RKO (cell line): Measurements from ENCODE around the gene FN3KRP.
"Not testable (repeated sequence)": the region's sequence is repeated elsewhere in the genome, so short reads cannot be mapped to it uniquely, and the experiment has no call there.

Source experiments
- DNase-seq: peaks from one replicate; pipeline ENCODE4 v3.0.0-alpha.2; 2016; ENCODE audit warnings: low spot score

FN3KRP gene

DNA sequence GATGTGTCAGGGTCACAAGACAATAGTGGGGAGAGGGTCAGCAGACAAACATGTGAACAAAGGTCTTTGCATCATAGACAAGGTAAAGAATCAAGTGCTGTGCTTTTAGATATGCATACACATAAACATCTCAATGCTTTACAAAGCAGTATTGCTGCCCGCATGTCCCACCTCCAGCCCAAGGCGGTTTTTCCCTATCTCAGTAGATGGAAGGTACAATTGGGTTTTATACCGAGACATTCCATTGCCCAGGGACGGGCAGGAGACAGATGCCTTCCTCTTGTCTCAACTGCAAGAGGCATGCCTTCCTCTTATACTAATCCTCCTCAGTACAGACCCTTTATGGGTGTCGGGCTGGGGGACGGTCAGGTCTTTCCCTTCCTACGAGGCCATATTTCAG lies 28.2 kb downstream of the FN3KRP start:
- DNase-seq: not testable (repeated sequence)

DNA sequence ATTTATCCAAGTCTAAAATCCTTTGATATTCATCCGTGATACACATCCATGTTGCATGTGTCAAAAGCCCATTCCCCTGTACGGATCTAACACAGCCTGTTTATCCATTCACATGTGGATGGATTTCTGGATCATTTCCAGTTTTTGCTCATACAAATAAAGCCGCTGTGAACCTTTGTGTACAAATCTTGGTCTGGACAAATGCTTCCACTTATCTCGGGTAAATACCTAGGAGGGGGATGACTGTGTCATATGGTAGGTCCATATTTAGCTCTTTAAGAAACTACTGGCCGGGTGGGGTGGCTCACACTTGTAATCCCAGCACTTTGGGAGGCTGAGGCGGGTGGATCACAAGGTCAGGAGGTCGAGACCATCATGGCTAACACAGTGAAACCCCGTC lies 29.0 kb downstream of the FN3KRP start:
- no peak for DNase-seq

DNA sequence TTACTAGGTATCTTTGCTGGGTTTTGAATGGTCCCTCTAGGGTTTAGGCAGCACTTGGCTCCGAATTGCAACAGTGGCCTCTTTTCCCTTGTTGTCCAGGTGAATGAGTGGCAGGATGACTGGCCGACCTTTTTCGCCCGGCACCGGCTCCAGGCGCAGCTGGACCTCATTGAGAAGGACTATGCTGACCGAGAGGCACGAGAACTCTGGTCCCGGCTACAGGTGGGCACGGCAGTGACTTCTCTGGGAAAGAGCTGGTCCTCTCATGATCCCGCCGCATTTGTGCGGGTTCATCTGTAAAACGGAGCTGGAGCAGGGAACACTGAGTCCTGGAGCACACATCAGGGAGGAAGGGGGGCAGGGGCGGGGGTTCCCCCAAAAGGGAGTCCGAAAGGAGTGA lies 32.2 kb downstream of the FN3KRP start:
- no peak for DNase-seq

DNA sequence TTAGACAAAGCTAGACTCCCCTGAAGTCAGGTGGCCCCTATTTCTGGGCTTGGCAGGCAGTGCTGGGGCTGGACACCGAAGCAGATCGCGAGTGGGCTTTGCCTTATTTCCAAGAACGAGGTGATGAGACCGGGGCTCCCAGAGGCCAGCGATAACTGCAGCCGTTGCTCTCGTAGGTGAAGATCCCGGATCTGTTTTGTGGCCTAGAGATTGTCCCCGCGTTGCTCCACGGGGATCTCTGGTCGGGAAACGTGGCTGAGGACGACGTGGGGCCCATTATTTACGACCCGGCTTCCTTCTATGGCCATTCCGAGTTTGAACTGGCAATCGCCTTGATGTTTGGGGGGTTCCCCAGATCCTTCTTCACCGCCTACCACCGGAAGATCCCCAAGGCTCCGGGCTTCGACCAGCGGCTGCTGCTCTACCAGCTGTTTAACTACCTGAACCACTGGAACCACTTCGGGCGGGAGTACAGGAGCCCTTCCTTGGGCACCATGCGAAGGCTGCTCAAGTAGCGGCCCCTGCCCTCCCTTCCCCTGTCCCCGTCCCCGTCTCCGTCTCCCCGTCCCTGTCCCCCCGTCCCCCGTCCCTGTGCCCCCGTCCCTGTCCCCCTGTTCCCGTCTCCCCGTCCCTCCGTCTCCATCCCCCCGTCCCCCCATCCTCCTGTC lies 33.9 kb downstream of the FN3KRP start:
- DNase-seq: no peak

DNA sequence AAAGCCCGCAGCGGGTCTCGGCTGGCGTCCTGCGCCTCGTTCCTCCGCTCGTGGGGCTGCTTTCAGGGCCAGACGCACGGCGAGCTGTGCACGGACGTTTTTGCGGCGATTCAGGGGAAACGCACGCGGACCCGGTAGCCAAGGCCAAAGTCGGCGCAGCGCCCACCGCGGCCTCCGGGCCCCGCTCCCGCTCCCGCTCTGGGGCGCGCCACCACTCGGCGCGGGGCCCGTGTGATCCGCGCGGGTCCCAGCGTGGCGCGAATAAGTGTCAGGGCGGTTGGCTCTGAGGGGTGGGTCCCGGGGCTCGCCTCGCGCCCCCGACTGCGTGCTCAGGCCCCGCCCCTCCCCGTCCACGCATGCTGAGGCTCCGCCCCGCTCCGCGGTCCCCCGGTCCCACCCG lies 34.7 kb downstream of the FN3KRP start:
- DNase-seq: no peak

DNA sequence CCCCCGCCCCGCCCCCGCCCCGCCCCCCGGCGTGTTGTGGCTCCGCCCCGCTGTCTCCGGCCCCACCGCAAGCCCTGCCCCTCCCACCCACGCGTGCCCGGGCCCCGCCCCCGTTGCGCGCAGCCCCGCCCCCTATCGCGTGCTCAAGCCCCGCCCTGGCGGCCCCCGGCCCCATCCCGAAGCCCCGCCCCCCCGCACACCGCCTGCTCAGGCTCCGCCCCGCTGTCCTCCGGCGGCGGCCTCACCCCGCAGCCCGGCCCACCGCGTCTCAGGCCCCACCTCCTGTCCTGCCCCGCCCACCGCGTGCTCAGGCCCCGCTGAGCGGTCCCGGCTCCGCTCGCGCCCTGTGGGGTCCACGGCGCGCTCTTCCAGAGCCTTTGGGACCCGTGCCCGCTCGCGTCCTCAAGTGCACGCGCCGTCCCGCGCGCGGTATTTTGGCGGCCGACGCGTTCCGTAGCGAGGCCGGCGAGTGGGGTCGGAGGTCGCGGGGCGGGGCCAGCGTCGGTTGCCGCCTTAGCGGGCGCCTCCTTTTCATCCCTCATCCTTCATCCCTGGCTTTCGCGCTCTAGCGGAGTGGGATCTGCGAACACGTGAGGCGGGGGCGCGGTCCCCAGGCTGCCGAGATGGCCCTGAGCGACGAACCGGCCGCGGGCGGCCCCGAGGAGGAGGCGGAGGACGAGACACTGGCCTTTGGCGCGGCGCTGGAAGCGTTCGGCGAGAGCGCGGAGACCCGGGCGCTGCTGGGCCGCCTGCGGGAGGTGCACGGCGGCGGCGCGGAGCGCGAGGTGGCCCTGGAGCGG lies 35.3 kb downstream of the FN3KRP start, which contains the start of gene TBCD:
TSS of gene TBCD (plus strand) at position 495 of the 800 bp plus-strand sequence. CDS start at position 624, 129 bp downstream.
- DNase-seq: peak; percentile 88

DNA sequence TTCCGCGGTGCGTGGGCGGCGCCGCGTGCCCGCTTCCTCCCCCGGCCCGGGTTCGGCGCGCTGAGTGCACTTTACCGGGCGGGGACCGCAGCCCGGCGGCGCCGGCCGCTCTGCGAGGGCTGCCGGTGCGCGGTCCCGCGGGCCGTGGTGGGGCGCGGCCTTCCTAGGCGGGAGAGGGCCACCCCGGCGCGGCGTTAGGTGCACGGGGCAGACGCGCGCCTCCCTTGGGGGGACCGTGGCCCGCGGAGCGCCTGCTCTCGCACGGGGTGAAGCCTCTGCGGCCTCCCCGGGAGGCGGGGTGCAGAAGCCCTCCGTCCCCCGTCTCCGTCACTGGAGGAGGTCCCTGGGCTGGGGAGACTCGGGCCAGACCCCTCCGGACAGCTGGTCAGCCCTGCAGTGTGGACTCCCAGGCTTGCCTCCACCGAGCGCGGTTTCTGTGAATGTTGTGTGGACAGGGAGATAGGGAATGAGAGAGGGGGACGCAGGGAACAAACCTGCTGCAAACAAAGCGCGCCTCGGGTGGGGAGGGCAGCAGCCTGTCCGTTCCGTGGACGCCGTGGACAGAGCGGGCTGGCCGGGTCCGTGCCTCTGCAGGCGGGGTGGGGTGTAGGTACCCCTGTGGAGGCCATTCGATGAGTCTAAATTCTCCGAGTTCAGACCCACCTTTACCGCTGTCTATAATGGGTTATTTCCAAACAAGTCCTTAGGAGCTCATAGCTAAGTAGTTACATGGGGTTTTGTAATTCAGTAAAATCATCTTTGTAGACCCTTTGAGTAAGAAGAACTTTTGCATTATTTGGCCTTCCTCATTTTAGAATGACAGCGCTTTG lies 36.1 kb downstream of the FN3KRP start:
- DNase-seq: peak; percentile 38

DNA sequence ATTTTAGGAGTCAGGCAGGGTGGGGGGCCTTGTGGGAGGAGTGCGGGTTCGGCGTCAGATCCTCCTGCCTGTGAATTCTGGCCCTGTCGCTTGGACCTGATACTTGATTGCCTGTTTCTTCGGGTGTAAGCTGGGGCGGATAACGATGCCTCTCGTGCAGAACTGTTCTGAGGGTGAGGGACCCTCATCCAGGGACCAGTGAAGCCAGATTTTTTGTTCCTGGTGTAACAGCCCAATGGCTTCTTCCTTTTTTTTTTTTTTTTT lies 36.6 kb downstream of the FN3KRP start:
- DNase-seq: no peak

DNA sequence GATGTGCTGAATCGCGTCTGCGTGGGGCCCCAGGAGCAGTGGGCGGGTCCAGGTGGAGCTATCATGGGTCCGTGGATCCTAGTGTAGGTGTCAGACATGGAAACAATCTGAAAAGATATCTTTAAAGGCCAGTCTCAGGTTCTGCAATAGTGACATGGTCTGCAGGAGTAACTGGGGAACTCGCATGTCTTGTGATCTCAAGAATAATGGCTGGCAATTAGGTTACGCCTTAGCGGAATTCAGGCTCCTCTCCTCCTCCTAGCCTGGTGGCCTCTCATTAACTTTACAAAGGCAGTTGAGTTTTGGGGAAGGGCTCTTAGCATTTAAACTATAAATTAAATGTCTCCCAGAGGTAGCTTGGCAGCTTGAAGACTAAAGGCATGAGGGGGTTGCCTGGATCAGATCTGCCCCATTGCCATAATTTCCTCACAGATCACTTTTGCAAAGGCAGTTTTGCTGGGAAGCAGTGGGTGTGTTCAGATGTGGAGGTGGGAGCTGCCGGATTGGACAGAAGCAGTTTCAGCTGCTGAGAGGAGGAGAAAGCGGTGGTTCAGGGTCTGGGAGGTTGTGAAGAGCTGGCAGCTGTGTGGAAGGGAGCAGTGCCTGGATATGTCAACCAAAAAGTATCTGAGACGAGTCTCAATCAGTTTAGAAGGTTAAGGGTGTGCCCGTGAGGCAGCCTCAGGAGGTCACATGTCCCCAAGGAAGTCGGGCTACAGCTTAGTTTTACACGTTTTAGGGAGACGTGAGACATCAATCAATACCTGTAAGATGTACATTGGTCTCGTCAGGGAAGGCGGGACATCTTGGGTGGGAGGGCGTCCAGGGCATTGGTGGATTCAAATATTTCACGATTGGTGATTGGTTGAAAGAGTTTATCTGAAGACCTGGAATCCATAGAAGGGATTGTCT lies 38.0 kb downstream of the FN3KRP start:
- DNase-seq: no peak

DNA sequence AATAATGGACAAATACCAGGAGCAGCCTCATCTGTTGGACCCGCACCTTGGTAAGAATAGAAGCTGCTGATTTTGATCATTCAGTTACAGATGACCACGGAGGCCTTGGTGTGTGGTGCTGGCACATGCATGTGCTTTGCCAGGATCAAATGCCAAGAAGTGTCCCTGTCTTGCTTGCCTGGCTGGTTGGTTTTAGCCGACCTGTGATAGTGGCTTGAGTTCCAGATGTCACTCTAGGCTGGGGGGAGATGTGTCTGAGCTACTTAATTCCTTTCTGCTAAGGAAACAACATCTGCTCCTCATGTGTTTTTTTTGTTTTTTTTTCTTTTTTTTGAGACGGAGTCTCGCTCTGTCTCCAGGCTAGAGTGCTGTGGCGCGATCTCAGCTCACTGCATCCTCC lies 39.7 kb downstream of the FN3KRP start:
- no peak for DNase-seq

DNA sequence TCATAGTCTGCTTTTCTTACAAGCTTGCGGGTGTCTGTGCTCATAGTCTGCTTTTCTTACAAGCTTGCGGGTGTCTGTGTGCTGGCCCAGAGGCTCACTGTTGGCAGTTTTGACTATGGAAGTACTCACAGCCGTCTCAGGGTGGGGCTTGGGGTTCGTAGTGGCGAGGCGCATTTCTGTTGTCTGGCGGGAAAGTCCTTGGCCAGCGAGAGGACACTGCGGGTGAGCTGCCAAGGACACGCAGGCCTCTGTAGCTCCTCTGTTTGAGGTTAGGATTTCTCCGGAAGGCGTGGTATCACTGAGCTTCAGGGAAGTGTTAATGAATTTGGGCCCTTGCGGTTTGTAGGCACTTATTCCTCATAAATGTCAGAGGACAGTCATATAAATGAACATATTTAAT lies 48.9 kb downstream of the FN3KRP start:
- DNase-seq: no peak

DNA sequence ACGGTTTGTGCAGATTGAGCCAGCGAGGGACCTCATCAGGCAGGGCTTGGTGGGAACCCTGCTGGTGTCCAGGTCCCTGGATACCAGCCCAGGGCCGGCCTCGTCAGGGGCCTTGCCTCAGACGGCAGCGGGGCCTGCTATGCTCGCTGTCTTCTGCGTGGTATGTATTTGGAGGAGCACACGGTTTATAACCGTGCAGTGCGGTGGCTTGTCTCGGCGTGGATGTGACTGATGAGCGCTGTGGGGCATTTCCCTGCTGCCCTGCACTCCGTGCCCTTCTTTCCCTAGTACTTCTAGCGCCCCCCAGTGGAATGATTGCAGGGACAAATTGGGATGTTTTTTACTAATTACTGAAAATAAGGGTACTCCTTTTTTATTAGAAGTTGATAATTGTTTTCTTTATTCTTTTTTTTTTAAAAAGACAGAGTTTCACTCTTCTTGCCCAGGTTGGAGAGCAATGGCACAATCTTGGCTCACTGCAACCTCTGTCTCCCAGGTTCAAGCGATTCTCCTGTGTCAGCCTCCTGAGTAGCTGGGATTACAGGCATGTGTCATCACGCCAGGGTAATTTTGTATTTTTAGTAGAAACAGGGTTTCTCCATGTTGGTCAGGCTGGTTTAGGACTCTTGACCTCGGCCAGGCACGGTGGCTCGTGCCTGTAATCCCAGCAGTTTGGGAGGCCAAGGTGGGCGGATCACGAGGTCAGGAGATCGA lies 50.7 kb downstream of the FN3KRP start:
- DNase-seq: peak; percentile 38

DNA sequence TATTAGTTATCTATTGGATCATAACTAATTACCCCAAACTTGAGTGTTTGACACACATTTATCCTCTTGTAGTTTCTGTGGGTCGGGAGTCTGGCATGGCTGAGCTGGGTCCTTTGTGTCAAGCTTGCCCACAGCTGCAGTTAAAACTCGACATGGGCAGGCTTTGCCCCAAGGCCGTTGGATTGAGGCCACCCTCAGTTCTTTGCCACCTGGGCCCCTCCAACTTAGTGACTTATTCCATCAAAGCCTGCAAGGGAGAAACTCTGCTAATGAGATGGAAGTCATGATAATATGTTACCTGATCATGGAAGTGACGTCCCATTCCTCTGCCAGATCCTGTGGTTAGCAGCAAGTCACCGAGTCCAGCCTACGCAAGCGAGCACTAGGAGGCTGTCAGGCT lies 52.5 kb downstream of the FN3KRP start:
- no peak for DNase-seq

DNA sequence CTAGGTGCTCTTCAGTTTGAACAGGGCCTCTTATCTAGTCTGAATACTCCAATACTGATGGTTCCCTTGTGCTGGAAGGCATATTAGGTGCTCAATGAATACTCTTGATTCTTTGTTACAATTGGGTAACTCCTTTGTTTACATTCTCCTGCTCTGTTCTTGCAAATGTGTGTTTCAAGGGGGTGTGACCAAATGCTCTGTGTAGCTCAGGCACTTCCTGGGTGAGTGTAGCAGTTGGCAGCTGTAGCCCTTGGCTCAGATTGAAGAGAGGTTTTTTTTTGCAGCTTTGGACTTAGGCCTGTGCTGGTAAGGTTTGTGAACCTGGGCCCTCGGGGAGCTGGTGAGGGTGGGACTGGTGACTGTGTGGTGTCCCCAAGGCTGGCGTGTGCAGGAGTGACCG lies 55.5 kb downstream of the FN3KRP start:
- peak; percentile 44 for DNase-seq

DNA sequence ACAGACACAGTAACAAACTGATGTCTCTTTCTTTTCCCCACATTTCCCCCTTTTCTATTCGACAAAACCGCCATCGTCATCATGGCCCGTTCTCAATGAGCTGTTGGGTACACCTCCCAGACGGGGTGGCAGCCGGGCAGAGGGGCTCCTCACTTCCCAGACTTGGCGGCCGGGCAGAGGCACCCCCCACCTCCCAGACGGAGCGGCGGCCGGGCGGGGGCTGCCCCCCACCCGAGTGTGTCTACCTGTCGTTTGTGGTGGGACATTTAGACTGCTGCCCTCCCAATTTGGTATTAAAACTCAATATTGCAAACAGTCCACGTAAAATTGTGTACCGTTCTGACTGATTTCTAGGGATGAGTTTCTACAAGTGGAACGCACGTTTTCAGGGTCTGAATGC lies 58.0 kb downstream of the FN3KRP start:
- not testable (repeated sequence) for DNase-seq

DNA sequence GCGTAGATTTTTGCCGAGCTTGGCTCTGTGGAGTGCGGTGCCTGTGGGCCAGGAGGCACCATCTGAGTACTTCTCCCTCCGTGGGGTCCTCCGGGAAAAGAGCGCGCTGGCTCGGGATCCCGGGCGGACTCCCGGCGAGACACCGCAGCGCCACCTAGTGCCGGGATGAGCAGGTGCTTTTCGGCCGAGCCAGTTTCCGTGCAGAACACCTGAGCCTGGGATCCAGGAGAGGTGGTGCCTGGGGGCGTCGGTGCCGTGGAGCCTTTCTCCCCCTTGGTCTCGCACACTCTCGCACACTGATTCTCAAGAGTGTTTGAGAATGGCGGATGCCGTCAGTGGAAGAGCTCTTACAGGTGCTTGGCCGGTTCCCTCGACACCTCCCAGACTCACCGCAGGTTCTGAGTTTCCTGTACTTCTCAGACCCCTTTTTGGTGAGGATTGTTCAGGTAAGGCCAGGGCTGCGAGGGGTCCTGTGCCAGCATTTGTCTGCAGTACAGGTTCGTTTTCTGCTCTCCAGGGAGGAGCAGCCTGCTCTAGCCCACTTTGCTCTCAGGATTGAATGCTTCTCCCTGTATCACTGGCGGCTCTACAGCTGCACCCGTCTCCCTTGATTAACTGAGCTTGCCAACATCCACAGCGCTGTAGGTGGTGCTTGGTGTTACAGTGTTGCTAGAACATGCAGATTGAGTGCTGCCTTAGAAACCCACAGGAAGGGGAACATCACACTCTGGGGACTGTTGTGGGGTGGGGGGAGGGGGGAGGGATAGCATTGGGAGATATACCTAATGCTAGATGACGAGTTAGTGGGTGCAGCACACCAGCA lies 58.7 kb downstream of the FN3KRP start:
- DNase-seq: no peak

DNA sequence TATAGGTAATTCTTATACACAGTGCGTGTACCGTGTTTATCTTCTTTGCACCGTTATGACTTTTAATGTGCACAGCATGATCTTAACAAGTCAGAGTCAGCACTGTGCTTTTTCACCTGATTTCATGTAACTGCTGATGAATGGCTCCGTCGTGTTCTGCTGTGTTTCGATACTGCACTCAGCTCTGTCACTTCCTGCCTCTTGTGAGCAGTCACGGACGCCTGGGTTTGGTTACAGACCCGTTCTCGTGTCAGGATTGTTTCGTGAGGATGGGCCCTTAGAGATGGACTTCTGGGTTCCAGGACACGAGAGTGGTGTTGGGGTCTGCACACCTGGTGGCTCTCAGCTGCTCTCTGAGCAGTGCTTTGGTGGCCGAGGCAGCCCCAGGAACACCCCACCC lies 59.9 kb downstream of the FN3KRP start:
- no peak for DNase-seq
